Gastrocnemius medialis (tissue), 4 donors: ENCODE measurements around the gene PHB1.

Source experiments
- CTCF ChIP-seq, 5 experiments: fragments of 450-650 bp in 3 of 5; fragments of 200-600 bp in 2 of 5; sonication (generic) in 2 of 5; IDR thresholded peaks in 4 of 5; conservative IDR thresholded peaks in 1 of 5; 1 replicate in 4 of 5; 2 replicates in 1 of 5; pipeline ENCODE4 v1.5.1; 2016 to 2019; ENCODE audit warnings: antibody characterized with exemption in 5 of 5, mild to moderate bottlenecking in 3 of 5, moderate library complexity in 3 of 5
- POLR2A ChIP-seq, 2 donors: fragments of 450-650 bp; IDR thresholded peaks; one replicate each; pipeline ENCODE4 v1.6.1; 2017; ENCODE audit warnings: antibody characterized with exemption in 2 of 2, mild to moderate bottlenecking in 2 of 2, moderate library complexity in 2 of 2

GRCh38 chr17:49438436-49439278 lies 24.0 kb upstream of the PHB1 start:
- TF ChIP-seq CTCF (IDR thresholded peaks at IDR 0.05 in 4 of 5, conservative IDR thresholded peaks at IDR 0.05 in 1 of 5) (no peak), POLR2A (IDR thresholded peaks at IDR 0.05) (no peak)
